ENCODE measurements around the gene VAT1. TPM values are rescaled to one million over a fixed set of nuclear protein-coding genes. Genes with fewer than 3 reads are reported as not detected.
A peak's percentile ranks its signal among the peaks of the same experiment; 100 is the strongest.

Gene VAT1
- total and polyA plus RNA-seq, 2 of the 13 experiments (the other 11 are each of a cell fraction or from before 2014, with no cell fraction given) = 143 to 205 TPM

- TF ChIP-seq ZBTB49 (CRISPR knock-in tag; IDR thresholded peaks at IDR 0.05; ENCODE audit: borderline replicate concordance) (no peak), ZNF496 (CRISPR knock-in tag; IDR thresholded peaks at IDR 0.05; ENCODE audit: insufficient replicate concordance) (no peak), JDP2 (CRISPR knock-in tag; IDR thresholded peaks at IDR 0.05; ENCODE audit: borderline replicate concordance) (no peak), ZNF12 (CRISPR knock-in tag; IDR thresholded peaks at IDR 0.05) (peak; percentile 83), SMAD9 (CRISPR knock-in tag; IDR thresholded peaks at IDR 0.05) (no peak), HMG20A (CRISPR knock-in tag; IDR thresholded peaks at IDR 0.05; ENCODE audit: borderline replicate concordance) (peak; percentile 96), SRF (IDR thresholded peaks at IDR 0.05; ENCODE audit: low read depth, low read length) (no peak), DDIT3 (CRISPR knock-in tag; IDR thresholded peaks at IDR 0.05) (no peak), ZBTB39 (CRISPR knock-in tag; IDR thresholded peaks at IDR 0.05) (0 out of 2 replicates have a peak, but pooled peaks have one; percentile 55), ZNF17 (CRISPR knock-in tag; IDR thresholded peaks at IDR 0.05) (no peak), KLF16 (CRISPR knock-in tag; IDR thresholded peaks at IDR 0.05) (peak in 1 of 2 experiments; percentile 88; a peak in 2 of 4 replicates), HNRNPLL (IDR thresholded peaks at IDR 0.05; ENCODE audit: low read depth, low read length, poor library complexity, severe bottlenecking) (no peak), ZSCAN5A (CRISPR knock-in tag; IDR thresholded peaks at IDR 0.05; ENCODE audit: borderline replicate concordance) (no peak), AGO2 (optimal IDR thresholded peaks at IDR 0.05; ENCODE audit: low read depth, low read length) (no peak), TMF1 (CRISPR knock-in tag; IDR thresholded peaks at IDR 0.05; ENCODE audit: low read depth) (no peak), CERS6 (CRISPR knock-in tag; IDR thresholded peaks at IDR 0.05) (no peak), ZNF784 (CRISPR knock-in tag; IDR thresholded peaks at IDR 0.05; ENCODE audit: borderline replicate concordance) (no peak), ZNF18 (CRISPR knock-in tag; IDR thresholded peaks at IDR 0.05; ENCODE audit: insufficient replicate concordance) (peak; percentile 97)
Observed at GRCh38 chr17:43068570-43069367, 46.6 kb upstream of the VAT1 start (continued).
